ENCODE measurements around the gene PRPH. TPM values are rescaled to one million over a fixed set of nuclear protein-coding genes. Genes with fewer than 3 reads are reported as not detected.
A peak's percentile ranks its signal among the peaks of the same experiment; 100 is the strongest.

The PRPH gene
- total and polyA plus RNA-seq, 2 of the 13 experiments (the other 11 are each of a cell fraction or from before 2014, with no cell fraction given) = 0.12 TPM; not detected in 1

DNA sequence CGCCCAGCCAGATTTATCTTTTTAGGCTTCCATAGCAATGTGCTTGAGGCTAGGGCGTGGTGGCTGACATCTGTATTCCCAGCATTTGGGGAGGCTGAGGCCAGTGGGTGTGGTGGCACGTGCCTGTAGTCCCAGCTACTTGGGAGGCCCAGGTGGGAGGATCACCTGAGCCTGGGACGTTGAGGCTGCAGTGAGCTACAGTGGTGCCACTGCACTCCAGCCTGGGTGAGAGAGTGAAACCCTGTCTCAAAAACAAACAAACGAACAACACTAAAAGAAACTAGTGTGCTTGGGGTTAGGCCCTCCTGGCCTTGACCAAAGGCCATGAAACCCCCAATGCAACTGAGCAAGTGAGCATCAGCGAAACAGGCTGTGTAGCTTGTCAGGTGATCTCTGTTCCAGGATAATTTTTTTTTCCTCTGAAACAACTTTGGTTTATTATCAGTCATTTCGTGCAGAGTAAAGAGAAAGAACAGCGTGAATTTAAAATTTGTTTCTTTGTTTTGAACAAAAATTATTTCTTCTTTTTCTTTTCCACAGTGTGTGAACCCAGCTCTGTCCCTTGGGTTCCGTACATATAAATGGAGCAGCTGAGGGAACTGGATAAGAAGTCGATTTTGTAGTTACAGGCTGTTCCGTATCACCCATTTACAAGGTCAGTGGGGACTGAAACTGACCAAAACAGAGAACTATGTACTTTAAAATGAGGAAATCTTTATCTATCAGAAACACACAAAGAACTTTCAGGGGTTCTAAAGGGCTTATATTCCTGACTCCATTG, 38.9 kb upstream of the PRPH start (continued):
- TF ChIP-seq, protein P1, sequence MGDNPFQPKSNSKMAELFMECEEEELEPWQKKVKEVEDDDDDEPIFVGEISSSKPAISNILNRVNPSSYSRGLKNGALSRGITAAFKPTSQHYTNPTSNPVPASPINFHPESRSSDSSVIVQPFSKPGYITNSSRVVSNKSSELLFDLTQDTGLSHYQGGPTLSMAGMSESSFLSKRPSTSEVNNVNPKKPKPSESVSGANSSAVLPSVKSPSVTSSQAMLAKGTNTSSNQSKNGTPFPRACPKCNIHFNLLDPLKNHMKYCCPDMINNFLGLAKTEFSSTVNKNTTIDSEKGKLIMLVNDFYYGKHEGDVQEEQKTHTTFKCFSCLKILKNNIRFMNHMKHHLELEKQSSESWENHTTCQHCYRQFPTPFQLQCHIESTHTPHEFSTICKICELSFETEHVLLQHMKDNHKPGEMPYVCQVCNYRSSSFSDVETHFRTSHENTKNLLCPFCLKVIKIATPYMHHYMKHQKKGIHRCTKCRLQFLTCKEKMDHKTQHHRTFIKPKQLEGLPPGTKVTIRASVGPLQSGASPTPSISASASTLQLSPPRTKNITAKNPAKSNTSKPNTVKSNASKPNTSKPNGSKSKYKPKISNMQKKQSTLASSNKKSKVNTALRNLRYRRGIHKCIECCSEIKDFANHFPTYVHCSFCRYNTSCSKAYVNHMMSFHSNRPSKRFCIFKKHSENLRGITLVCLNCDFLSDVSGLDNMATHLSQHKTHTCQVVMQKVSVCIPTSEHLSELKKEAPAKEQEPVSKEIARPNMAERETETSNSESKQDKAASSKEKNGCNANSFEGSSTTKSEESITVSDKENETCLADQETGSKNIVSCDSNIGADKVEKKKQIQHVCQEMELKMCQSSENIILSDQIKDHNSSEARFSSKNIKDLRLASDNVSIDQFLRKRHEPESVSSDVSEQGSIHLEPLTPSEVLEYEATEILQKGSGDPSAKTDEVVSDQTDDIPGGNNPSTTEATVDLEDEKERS (CRISPR knock-in tag; IDR thresholded peaks at IDR 0.05) = peak; percentile 99
- no peak for TF ChIP-seq ZNF562 (CRISPR knock-in tag; IDR thresholded peaks at IDR 0.05; ENCODE audit: borderline replicate concordance)
- peak; percentile 31; the same call in 1 of the 2 replicates for TF ChIP-seq POLR2AphosphoS5 (IDR thresholded peaks at IDR 0.05; ENCODE audit: low read depth, low read length)
- no peak for TF ChIP-seq RBM22 (optimal IDR thresholded peaks at IDR 0.05; ENCODE audit: low read length)
- 0 out of 2 replicates have a peak, but pooled peaks have one; percentile 30 for TF ChIP-seq TGIF2 (CRISPR knock-in tag; IDR thresholded peaks at IDR 0.05)
- TF ChIP-seq, protein P2, sequence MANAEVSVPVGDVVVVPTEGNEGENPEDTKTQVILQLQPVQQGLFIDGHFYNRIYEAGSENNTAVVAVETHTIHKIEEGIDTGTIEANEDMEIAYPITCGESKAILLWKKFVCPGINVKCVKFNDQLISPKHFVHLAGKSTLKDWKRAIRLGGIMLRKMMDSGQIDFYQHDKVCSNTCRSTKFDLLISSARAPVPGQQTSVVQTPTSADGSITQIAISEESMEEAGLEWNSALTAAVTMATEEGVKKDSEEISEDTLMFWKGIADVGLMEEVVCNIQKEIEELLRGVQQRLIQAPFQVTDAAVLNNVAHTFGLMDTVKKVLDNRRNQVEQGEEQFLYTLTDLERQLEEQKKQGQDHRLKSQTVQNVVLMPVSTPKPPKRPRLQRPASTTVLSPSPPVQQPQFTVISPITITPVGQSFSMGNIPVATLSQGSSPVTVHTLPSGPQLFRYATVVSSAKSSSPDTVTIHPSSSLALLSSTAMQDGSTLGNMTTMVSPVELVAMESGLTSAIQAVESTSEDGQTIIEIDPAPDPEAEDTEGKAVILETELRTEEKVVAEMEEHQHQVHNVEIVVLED (CRISPR knock-in tag; IDR thresholded peaks at IDR 0.05; ENCODE audit: borderline replicate concordance) = no peak
- peak; percentile 68; the same call in 1 of the 2 replicates for TF ChIP-seq ZNF331 (CRISPR knock-in tag; IDR thresholded peaks at IDR 0.05)
- no peak for TF ChIP-seq SRSF9 (IDR thresholded peaks at IDR 0.05; ENCODE audit: borderline replicate concordance, insufficient read depth, low read depth, low read length, poor library complexity, severe bottlenecking)
- no peak for TF ChIP-seq BRD4 (CRISPR knock-in tag; IDR thresholded peaks at IDR 0.05)
- no peak for TF ChIP-seq SUZ12 (IDR thresholded peaks at IDR 0.05; ENCODE audit: low read depth, low read length)
- TF ChIP-seq ARNT (IDR thresholded peaks at IDR 0.05) = no peak
- peak; percentile 81 for TF ChIP-seq ZNF768 (CRISPR knock-in tag; IDR thresholded peaks at IDR 0.05)
- TF ChIP-seq MAFK (conservative IDR thresholded peaks at IDR 0.05 in 1 of 2, IDR thresholded peaks at IDR 0.05 in 1 of 2; ENCODE audit: low read length in 2 of 2) = no peak
- no peak for TF ChIP-seq SNAPC4 (CRISPR knock-in tag; IDR thresholded peaks at IDR 0.05)
- no peak for TF ChIP-seq IRX3 (CRISPR knock-in tag; IDR thresholded peaks at IDR 0.05; ENCODE audit: borderline replicate concordance, low read depth)
- TF ChIP-seq PHF21A (CRISPR knock-in tag; IDR thresholded peaks at IDR 0.05) = peak; percentile 56; the same call in 1 of the 2 replicates

Measured in HepG2 (cell line).